ENCODE results near the gene SLC30A2.

SLC30A2 gene

DNA sequence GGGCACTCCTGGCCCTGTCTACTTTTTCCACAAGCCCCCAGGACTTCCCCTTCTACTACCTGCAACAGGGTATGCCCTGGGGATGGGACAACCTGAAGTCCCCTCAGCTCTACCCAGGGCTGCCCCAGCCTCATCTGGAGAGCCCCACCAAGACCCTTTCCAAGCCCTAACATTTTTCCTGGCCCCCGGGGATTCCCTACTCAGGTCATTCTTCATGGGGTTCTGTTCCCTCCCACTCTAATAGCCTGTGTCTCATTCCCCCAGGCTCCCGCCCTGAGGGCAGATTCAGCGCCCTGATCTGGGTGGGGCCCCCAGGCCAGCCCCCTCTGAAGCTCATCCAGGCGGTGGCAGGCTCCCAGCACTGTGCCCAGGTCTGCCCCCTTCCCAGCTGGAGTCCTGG lies 14.7 kb downstream of the SLC30A2 start:
- Histone ChIP-seq H2AFZ (ENCODE audit: low read length) (no peak overlapping the region), H3K79me2 (ENCODE audit: insufficient read depth, low read length) (no peaks in the 10 kb centered on the region), H3K9ac (ENCODE audit: low read length) (no peak overlapping the region), H3K4me1 (ENCODE audit: insufficient read depth, low read length, severe bottlenecking) (peaks cover 6% of the 10 kb centered on the region), H3F3A (ENCODE audit: insufficient read depth, low read length) (no peaks in the 10 kb centered on the region), H3K9me3 (ENCODE audit: low read length) (no peaks in the 10 kb centered on the region), H3K4me3 (ENCODE audit: low read depth, low read length, poor library complexity, severe bottlenecking) (no peak overlapping the region), H4K20me1 (ENCODE audit: insufficient read depth, low read length) (no peaks in the 10 kb centered on the region), H3K9me2 (ENCODE audit: low read depth, low read length) (no peaks in the 10 kb centered on the region), H3K36me3 (ENCODE audit: insufficient read depth, low read length) (no peaks in the 10 kb centered on the region), H3K4me2 (ENCODE audit: low read length) (no peak overlapping the region), H3K27ac (ENCODE audit: low read depth, low read length, poor library complexity, severe bottlenecking) (no peak overlapping the region), H3K27me3 (ENCODE audit: insufficient read depth, low read length) (no peaks in the 10 kb centered on the region)
- TF ChIP-seq, protein P1, sequence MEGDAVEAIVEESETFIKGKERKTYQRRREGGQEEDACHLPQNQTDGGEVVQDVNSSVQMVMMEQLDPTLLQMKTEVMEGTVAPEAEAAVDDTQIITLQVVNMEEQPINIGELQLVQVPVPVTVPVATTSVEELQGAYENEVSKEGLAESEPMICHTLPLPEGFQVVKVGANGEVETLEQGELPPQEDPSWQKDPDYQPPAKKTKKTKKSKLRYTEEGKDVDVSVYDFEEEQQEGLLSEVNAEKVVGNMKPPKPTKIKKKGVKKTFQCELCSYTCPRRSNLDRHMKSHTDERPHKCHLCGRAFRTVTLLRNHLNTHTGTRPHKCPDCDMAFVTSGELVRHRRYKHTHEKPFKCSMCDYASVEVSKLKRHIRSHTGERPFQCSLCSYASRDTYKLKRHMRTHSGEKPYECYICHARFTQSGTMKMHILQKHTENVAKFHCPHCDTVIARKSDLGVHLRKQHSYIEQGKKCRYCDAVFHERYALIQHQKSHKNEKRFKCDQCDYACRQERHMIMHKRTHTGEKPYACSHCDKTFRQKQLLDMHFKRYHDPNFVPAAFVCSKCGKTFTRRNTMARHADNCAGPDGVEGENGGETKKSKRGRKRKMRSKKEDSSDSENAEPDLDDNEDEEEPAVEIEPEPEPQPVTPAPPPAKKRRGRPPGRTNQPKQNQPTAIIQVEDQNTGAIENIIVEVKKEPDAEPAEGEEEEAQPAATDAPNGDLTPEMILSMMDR (IDR thresholded peaks at IDR 0.05; ENCODE audit: low read length), result no peak
- TF ChIP-seq EZH2 (IDR thresholded peaks at IDR 0.05; ENCODE audit: borderline replicate concordance, low read length), result no peak

DNA sequence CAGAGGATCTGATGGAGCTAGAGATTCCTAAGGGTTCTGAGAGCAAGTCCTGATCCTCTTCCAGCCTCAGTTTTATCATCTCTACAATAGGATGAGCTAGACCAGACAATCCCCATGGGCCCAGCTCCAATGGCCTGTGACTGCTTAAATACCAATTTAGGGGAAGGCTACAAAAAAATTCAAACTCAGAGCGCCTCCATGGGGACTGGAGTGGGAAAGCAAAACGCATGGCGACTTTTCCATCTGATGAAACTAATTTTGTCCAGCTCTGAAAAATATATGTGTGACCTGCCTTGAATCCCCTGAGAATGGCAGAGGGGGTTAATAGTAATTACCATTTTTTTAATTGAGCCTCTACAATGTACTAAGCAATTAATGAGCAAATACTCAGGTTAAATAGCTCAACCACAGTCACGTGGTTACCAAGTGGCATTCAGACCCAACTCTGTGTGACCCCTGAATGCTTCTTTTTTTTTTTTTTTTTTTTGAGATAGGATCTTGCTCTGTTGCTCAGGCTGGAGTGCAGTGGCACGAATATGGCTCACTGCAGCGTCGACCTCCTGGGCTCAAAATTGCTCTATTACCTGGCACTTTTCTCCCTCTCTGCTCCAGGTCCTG lies 15.9 kb downstream of the SLC30A2 start:
- no peak for TF ChIP-seq EZH2 (IDR thresholded peaks at IDR 0.05; ENCODE audit: borderline replicate concordance, low read length)
- TF ChIP-seq, protein P1 (IDR thresholded peaks at IDR 0.05; ENCODE audit: low read length), result peak; percentile 25; the same call in 1 of the 2 replicates
- Histone ChIP-seq H3F3A (ENCODE audit: insufficient read depth, low read length) (no peaks in the 10 kb centered on the region), H3K4me2 (ENCODE audit: low read length) (no peak overlapping the region), H3K4me1 (ENCODE audit: insufficient read depth, low read length, severe bottlenecking) (peaks cover 4% of the 10 kb centered on the region), H3K9me3 (ENCODE audit: low read length) (no peaks in the 10 kb centered on the region), H3K4me3 (ENCODE audit: low read depth, low read length, poor library complexity, severe bottlenecking) (no peak overlapping the region), H3K9ac (ENCODE audit: low read length) (no peak overlapping the region), H3K36me3 (ENCODE audit: insufficient read depth, low read length) (no peaks in the 10 kb centered on the region), H3K79me2 (ENCODE audit: insufficient read depth, low read length) (no peaks in the 10 kb centered on the region), H2AFZ (ENCODE audit: low read length) (no peak overlapping the region), H3K9me2 (ENCODE audit: low read depth, low read length) (no peaks in the 10 kb centered on the region), H3K27ac (ENCODE audit: low read depth, low read length, poor library complexity, severe bottlenecking) (no peak overlapping the region), H4K20me1 (ENCODE audit: insufficient read depth, low read length) (no peaks in the 10 kb centered on the region), H3K27me3 (ENCODE audit: insufficient read depth, low read length) (no peaks in the 10 kb centered on the region)

DNA sequence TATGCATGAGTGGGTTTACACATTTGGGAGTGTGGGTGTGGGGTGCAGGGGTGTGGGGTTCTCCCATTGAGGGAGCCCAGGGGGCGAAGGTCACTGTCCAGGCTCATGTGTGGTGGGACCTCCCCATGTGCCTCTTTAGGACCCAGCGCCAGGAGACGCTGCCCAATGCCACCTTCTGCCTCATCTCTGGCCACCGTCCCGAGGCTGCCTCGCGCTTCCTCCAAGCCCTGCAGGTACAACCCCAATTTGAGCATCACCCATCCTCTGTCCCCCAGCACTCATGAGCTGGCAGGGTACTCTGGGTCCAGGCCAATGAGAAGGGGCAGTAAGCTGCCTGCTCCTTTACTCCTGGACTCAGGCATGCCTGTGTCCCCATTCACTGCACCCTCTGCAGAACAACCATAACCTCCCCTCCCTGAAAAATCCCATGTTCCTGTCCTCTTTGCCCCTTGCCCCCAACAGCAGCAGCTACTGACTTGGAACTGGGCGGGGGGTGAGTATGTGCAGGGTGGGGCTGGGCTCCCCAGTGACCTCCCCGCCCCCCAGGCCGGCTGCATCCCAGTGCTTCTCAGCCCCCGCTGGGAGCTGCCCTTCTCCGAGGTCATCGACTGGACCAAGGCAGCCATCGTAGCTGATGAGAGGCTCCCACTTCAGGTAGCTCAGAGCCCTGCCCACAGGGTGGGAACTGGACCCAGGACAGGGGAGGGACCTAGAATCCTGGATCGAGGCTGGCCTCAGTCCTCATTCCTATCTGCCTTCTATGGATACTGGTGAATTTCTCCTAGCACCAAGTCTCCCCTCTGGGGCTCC lies 16.7 kb downstream of the SLC30A2 start:
- Histone ChIP-seq H3K79me2 (ENCODE audit: insufficient read depth, low read length) (no peaks in the 10 kb centered on the region), H3K4me2 (ENCODE audit: low read length) (no peak overlapping the region), H3F3A (ENCODE audit: insufficient read depth, low read length) (no peaks in the 10 kb centered on the region), H3K9ac (ENCODE audit: low read length) (no peak overlapping the region), H3K4me1 (ENCODE audit: insufficient read depth, low read length, severe bottlenecking) (no peaks in the 10 kb centered on the region), H3K27me3 (ENCODE audit: insufficient read depth, low read length) (no peaks in the 10 kb centered on the region), H3K9me2 (ENCODE audit: low read depth, low read length) (no peaks in the 10 kb centered on the region), H3K36me3 (ENCODE audit: insufficient read depth, low read length) (no peaks in the 10 kb centered on the region), H3K9me3 (ENCODE audit: low read length) (no peaks in the 10 kb centered on the region), H4K20me1 (ENCODE audit: insufficient read depth, low read length) (no peaks in the 10 kb centered on the region), H3K4me3 (ENCODE audit: low read depth, low read length, poor library complexity, severe bottlenecking) (no peak overlapping the region), H2AFZ (ENCODE audit: low read length) (no peak overlapping the region), H3K27ac (ENCODE audit: low read depth, low read length, poor library complexity, severe bottlenecking) (no peak overlapping the region)
- no peak for TF ChIP-seq EZH2 (IDR thresholded peaks at IDR 0.05; ENCODE audit: borderline replicate concordance, low read length)
- TF ChIP-seq, protein P1 (IDR thresholded peaks at IDR 0.05; ENCODE audit: low read length), result no peak

All from OCI-LY1 (cell line).